Stimulated activated CD4-positive, alpha-beta T cell treated with anti-CD3 and anti-CD28 coated beads, TNF-alpha, amount 100 ng/mL, for 1 hour (primary cell): Measurements from ENCODE around the gene AMBRA1.

Experiments
- DNase-seq, 3 donors: peaks; one replicate each; pipeline ENCODE4 v3.0.0-alpha.2; 2020; ENCODE audit warnings: low read depth in 3 of 3, low spot score in 1 of 3

Gene AMBRA1

DNA sequence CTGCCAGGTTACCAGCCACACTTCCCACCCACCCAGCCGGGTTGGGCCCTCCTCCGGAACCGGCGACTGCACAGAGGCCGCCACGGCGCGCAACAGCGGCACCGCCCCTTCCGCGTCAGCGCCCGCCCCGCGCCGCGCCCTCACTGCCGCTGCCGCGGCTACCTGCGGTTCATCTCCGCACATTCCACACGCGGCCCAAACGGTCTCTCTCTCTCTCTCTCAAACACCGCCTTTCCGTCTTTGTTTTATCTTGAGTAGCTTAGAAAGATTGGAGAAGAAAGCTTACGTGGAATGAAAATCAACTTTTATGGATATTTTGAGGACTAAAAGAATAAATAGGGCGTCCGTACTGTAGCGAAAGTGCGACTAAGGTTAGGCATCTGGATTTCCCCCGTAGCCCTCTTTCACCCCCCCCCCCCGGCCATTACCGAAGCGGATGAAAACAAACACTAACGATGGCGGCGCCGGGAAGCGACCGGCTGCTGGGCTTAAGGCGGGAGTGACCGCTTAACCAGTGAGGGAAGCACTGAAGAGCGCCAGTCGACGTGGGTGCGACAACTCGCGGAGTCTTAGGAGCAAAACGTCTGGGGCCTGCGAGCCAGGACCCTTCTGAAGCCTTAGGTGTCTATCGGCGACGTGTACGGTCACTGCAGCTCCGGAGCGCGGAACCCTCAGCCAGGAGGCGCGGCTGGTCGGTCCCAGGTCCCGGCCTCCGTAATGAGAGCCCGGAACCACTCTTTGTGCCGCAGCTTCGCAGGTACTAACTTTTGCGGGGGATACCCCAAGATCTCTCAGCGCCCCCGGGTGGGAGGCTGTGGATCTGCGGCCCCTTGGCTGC lies 23.5 kb upstream of the AMBRA1 start, which contains the start of the genes ATG13 and HARBI1:
TSS of gene ATG13 (plus strand) at position 420 of the 838 bp plus-strand sequence. CDS start 26,739 bp downstream, outside the sequence.
TSS of gene HARBI1 (minus strand) at position 94 of the 838 bp plus-strand sequence. CDS start 990 bp downstream, outside the sequence.
- DNase-seq: peak; percentile 72 to 88 (median 82)

DNA sequence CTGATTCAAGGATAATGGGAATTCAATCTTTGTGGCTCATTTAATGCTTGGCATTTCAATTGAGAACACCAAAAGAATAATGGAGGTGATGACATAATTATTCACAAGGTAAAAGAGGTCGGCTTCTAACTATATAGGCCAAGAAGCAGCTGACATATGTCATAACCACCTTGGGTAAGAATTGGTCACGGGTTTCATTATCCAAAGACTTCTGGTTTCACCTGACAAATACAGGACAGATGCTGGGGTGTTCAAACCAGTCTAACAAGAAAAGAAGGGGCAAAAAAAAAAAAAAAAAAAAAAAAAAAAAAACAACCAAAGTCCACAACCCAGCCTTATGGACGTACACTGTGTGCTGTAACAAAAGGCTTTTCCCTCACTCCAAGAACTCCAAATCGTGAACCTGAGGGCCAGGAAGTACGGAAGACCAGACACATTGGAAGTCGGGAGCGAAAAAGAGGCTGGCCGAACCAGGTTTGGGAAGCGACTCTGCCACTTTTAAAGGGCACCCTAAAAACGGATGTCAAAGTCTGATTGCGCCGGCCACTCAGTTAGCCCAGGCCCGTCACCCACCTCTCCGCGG lies 22.8 kb upstream of the AMBRA1 start:
- no peak for DNase-seq

DNA sequence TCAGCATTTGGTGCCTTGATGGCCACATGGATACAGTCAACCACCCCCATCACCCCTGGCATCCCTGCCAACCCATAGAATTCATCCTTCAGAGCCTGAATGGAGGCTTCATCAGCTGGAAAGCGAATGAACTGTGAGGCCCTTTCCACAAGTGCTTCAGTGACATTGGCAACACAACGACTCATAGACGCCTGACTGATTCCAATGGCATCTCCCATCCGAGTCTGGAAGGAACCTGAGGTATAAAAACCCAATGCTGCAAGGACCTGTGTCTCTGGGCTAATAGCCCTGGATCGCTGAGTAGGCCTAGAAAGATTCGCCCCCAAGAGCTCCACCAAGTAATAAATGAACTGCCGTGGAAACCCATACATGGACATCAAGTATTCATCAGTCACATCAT lies 21.9 kb upstream of the AMBRA1 start:
- no peak for DNase-seq

DNA sequence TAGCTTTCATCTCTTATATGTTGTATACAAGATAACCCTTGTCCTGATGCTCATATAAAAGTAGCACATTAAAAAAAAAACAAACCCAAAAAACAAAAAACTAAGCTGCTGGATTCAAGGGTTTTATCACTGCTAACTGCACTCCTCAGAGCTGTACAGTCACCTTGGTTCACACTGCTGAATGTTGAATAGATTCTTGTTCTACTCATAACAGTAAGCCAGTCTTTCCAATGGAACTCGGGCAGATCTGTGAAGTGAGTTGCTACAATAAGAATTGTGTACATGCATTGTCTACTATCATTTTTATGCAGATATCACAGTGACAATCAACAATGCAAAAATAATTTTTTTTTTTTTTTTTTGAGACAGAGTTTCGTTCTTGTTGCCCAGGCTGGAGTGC lies 18.5 kb upstream of the AMBRA1 start:
- no peak for DNase-seq

DNA sequence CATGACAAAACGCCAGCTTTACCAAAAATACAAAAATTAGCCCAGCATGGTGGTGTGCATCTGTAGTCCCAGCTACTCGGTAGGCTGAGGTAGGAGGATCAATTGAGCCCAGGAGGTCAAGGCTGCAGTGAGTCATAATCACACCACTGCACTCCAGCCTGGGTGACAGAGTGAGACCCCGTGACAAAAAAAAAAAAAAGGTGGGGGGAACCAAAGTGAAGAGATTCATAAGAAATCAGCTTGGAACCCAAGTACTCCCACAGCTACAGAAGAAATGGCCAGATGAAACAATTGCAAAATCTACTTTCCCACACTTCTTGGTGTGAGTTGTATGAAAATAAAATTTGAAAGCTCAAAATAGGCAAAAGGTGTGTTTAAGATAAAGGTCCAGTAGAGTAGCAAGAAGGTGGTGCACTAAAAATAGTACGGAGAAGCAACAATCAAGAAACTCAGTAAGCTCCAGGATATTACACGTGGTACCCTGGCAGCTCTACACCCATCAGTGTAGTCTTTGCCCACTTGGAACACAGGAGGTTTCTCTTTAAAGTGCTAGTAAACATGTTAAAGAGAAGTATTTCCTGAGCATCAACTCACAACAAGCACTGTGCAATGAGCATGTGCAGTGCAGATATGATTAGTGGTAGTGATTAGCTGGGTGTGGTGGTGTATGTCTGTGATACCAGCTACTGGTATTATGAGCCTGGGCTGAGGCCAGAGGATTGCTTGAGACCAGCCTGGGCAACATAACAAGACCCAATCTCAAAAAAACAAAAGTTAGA lies 17.9 kb upstream of the AMBRA1 start:
- DNase-seq: no peak

DNA sequence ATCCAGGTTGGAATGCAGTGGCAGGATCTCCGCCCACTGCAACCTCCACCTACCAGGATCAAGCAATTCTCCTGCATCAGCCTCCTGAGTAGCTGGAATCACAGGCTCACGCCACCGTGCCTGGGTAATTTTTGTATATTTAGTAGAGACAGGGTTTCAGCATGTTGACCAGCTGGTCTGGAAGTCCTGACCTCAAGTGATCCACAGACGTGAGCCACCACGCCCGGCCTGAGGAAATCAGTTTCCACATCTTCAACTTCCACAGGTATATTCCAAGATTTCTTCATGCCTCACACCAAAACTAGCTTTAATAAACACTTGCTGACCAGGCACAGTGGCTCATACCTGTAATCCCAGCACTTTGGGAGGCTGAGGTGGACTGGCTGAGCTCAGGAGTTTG lies 15.6 kb upstream of the AMBRA1 start:
- no peak for DNase-seq

DNA sequence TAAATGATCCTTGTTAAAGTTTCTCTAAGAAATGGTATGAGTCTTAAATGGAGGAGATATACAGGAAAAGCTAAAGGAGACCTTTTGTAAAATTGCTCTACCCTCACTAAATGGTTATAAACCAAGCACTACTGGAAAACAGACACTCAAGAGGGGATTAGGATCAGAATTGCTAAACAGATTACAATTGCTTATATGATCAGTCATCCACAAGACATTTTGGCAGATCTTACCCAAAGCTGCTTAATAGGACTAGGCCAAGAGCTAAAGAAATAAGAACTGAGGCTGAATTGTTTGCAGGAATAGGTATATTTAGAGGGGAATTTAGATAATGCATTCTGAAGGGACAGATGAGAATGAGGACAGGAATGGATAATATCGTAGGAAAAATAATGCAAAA lies 13.7 kb upstream of the AMBRA1 start:
- DNase-seq: no peak

DNA sequence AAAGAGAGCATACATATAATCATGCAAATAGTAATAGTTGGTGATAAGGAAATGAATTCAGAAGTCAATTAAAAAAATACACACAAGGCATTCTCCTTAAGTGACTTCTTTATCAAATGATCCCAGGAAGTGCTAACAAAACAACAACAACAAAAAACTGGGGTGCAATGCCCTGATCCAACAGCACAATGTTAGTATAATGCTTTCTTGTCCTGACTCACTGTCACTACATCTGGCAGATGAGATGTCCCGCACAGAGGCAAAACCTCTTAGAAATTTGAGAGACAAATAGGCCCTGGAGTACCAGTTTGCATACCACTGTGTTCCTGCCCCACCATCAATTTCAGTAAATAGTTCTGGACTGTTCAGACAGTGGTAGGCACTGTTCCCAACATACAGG lies 11.0 kb upstream of the AMBRA1 start:
- no peak for DNase-seq

DNA sequence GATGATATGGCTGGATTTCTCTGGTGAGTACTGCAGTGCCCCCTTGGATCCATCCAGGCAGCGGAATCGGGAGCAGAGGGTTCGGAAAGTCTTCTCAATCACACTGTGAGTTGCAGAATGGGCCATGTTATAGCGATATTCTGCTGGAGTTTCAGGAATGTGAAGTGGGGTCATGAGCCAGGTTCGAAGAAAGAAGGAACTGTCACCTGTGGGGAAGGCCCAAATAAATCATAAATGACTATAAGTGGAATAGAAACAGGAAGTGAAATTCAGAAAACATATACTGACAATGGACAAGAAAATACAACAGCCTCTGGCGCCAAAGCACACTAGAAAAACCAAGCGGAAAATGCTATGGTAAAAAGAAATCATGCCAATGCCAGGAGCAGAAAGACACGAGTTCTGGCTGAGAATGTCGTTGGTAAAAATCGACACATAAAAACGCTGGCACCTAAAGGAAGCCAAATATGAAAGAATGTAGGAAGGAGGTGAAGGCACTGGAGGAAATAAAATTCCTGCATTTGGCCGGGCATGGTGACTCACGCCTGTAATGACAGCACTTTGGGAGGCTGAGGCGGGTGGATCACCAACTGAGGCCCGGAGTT lies 10.0 kb upstream of the AMBRA1 start:
- no peak for DNase-seq

DNA sequence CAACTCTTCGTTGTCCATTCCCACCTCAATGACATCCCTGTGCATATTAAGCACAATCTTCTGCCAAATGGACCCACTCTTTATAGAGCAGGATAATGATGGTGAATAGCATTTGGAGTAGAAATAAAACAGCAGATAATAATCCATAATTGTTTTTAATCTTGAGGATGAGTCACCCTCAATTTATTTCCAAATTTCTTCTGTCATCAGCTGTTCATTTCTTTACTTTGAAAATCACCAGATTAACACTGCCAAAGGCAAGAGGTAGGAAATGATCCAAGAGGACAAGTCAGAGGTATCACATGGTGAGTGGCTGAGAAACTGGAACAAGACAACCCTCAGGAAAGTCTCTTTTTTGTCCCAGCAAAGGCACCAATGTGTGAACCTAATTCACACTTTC lies 7.3 kb upstream of the AMBRA1 start:
- DNase-seq: no peak

DNA sequence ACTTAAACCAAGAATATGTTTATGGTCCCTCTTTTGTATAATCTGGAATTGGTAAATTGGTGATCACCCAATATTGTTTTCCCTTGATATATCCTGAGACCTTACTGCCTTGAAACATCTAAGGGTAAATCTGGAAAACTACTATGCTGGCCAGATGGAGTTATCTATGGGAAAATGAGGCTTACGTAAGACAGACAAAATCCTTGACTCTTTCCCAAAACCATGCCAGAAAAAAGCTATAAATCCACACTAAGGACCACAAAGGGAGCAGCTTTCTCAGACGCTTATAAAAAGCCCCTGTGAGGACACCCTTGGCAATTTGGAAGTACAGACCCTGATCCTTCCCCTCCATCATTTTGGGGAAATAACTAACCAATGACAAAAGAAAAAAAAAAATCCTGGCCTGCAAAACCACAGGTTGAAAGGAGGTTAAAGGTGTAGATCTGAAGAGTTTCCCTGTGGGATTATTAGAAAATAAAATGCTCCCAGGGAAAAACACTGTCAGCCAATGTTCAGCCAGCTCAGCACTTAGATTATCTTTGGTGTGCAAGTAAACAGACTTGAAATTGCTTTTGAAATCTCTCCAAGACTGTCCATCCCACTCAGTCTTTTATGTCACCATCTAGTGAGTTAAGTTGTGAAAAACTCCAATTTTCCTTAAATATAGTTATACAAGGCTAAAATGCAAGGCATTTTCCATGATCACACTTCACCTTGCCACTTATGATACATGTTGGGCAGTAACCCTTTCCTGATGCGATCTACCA lies 6.6 kb upstream of the AMBRA1 start:
- DNase-seq: no peak

DNA sequence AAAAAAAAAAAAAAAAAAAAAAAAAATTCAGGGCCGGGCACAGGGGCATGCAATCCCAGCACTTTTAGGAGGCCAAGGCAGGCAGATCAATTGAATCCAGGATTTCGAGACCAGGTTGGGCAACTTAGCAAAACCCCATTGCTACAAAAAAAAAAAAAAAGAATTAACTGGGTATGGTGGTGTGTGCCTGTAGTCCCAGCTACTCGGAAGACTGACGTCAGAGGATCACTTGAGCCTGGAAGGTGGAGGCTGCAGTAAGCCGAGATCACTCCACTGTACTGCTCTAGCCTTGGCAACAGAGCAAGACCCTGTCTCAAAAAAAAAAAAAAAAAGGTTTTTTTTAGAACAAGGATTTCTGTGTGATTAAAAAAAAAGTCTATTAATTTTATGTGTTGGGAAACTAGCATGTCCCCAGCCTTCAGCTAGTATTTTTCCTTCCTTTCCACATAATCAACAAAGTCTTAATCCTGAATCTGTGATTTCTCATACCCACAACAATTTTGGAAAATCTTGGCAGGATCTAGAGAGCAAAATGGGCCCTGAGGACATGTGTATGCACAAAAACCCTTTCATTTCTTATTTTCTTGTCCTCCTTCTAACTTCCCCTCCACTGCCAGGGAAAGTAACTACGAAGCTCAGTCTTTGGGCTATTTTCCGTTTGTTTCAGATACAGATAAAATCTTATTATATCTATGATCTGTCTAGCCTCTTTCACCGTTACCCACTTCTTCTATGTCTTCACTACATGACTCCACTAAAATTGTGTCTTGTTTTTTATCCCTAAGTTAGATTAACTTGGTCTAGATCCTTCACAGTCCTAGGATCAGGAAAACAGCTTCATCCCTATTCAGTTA lies 5.7 kb upstream of the AMBRA1 start:
- no peak for DNase-seq

DNA sequence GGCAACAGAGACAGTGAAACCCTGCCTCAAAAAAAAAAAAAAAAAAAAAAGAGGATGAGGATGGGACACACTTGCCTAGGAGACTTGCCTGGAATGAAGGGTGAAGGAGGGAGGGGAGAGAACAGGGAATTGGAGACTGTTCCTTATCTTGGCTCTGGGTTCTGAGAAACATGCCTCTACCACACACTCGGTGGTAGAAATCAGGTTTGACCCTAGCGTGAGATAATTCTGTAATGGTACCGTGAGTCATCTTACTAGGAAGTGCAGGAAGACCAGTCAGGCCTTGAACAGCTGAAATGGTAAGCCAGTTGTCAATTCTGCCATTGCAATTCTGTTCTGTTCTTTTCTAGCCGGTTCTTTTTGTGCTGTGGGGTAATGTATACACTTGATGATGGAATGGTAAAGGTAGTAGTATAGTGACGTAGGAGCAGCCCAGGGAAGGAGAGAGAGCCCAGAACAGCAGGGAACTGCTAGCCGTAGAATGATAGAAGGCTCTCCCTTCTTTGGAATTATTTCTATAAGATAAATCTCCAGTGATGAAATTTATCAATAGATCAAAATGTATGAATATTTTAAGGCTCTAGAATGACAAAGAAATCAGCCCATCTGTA lies 3.9 kb upstream of the AMBRA1 start:
- no peak for DNase-seq

DNA sequence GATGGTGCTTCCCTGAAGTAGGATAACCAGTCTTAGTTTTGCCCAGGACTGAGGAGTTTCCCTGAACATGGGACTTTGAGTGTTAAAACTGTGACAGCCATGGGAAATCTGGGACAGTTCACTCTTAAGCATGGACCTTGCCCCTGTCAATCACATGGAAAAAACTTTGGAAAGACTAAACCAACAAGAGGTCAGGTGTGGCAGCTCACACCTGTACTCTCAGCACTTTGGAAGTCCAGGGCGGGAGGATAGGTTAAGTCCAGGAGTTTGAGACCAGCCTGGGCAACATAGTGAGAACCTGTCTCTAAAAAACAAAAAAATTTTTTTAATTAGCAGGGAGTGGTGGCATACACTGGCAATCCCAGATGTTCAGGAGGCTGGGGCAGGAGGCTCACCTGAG lies 3.3 kb upstream of the AMBRA1 start:
- DNase-seq: no peak

DNA sequence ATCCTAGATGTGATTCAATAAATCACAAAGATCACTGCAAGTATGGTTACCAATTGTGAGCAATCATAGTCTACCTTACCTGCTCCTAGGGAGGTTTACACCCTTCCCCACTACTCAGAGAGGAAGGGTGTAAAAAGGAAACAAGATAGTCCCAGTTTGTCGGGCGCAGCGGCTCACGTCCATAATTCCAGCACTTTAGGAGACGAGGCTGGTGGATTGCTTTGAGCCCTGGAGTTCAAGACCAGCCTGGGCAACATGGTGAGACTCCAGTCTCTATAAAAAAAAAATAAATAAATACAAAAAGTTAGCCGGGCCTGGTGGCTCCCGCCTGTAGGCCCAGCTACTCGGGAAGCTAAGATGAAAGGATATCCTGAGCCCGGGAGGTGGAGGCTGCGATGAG lies 962 bp upstream of the AMBRA1 start:
- no peak for DNase-seq

DNA sequence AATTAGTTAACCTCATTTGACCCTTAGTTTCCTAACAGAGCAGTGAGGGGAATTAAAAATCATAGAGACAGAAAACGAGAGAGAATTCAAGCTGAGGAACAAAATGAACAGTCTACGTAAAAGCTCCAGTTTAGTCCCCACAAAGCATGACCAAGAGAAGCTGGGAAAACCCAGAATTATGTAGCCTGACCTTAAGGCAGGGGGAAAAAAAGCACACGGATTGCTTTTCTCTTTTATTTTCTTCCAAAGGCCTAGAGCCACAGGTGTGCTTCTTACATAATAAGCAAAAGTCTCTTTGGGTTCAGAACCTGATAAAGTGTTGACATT lies 514 bp upstream of the AMBRA1 start:
- DNase-seq: no peak

DNA sequence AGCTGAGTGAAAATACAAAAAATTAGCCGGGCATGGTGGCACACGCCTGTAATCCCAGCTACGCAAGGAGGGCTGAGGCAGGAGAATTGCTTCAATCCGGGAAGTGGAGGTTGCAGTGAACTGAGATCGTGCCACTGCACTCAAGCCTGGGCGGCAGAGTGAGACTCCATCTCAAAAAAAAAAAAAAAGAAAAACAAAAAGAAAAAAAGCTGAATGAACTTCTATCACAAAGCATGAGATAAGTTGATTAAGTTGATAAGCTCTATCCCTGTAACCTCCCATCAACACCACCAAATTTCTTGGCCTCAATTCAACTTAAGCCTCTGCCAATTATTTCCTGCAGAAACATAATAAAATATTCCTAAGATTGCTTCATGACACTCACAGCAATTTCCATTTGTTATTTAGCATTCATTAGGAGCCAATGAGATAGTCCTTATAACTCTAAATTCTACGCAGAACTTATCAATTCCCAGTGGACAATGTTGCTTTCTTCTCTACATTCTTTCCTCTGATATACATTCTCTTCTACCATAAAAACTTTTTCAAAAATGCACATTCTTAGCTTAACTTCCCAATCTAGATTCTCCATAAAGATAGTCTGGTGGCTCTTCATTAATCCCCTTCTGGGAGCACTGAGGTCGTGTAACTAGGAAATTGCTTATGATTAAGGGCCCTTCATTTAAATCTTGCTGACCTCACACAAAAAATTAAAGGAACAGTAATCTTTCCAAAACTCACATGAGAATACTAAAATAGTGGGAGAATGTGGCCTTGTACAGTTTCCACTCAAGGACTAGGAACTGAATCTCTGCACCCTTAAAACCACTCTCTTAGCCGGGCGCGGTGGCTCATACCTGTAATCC lies 2.9 kb downstream of the AMBRA1 start:
- DNase-seq: no peak

DNA sequence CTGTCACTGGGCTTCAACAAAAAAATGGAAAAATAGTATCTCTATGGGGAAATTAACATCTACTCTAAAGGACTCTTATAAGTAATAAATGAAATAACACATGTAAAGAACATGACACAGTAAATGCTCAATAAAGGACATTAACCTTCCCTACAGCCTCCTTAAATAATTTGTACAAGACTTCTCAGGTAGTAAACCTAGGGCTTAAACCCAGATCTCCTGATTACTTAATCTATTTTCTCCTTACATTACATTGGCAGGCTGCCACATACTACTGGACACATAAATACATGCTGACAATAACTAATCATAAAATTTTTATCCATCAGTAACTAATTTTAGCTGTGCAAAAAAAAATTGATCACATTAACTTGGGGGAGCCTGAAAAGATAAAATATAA lies 4.9 kb downstream of the AMBRA1 start:
- DNase-seq: no peak

DNA sequence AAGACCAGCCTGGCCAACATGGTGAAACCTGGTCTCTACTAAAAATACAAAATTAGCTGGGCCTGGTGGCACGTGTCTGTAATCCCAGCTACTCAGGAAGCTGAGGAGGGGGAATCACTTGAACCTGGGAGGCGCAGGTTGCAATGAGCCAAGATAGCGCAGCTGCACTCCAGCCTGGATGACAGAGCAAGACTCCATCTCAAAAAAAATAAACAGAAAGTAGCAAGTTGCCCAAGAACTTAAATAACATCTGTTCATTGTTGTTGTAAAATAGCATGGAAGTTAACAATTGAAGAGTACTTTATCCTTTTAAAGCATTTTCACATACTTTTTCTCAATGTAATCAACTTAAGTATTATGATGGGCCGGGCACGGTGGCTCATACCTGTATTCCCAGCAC lies 5.7 kb downstream of the AMBRA1 start:
- DNase-seq: no peak
